ENCODE results near the gene VEGFA. TPM values are rescaled to one million over a fixed set of nuclear protein-coding genes. Genes with fewer than 3 reads are reported as not detected.

Gene VEGFA
- polyA plus RNA-seq (2011; rRNA removed) (189 and 239 TPM in 2 replicates), polyA minus RNA-seq (2011; rRNA and poly(A)+ RNA removed) (261 and 387 TPM in 2 replicates)

DNA sequence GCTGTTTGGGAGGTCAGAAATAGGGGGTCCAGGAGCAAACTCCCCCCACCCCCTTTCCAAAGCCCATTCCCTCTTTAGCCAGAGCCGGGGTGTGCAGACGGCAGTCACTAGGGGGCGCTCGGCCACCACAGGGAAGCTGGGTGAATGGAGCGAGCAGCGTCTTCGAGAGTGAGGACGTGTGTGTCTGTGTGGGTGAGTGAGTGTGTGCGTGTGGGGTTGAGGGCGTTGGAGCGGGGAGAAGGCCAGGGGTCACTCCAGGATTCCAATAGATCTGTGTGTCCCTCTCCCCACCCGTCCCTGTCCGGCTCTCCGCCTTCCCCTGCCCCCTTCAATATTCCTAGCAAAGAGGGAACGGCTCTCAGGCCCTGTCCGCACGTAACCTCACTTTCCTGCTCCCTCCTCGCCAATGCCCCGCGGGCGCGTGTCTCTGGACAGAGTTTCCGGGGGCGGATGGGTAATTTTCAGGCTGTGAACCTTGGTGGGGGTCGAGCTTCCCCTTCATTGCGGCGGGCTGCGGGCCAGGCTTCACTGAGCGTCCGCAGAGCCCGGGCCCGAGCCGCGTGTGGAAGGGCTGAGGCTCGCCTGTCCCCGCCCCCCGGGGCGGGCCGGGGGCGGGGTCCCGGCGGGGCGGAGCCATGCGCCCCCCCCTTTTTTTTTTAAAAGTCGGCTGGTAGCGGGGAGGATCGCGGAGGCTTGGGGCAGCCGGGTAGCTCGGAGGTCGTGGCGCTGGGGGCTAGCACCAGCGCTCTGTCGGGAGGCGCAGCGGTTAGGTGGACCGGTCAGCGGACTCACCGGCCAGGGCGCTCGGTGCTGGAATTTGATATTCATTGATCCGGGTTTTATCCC is at the start of gene VEGFA:
Gene VEGFA, plus strand, starts transcription at position 686 of the 846 bp plus-strand sequence.
- POLR2A ChIA-PET = interaction anchor here (0.6 to 3.3 kb wide), 24 partner anchors 33 to 477 kb away, joined by 3 to 40 read pairs (median 4); partner anchors contain the start of genes GTPBP2 and HSP90AB1
- TF ChIP-seq, protein P1, sequence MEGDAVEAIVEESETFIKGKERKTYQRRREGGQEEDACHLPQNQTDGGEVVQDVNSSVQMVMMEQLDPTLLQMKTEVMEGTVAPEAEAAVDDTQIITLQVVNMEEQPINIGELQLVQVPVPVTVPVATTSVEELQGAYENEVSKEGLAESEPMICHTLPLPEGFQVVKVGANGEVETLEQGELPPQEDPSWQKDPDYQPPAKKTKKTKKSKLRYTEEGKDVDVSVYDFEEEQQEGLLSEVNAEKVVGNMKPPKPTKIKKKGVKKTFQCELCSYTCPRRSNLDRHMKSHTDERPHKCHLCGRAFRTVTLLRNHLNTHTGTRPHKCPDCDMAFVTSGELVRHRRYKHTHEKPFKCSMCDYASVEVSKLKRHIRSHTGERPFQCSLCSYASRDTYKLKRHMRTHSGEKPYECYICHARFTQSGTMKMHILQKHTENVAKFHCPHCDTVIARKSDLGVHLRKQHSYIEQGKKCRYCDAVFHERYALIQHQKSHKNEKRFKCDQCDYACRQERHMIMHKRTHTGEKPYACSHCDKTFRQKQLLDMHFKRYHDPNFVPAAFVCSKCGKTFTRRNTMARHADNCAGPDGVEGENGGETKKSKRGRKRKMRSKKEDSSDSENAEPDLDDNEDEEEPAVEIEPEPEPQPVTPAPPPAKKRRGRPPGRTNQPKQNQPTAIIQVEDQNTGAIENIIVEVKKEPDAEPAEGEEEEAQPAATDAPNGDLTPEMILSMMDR (IDR thresholded peaks at IDR 0.05; ENCODE audit: low read depth, low read length) = peak; percentile 99
- Histone ChIP-seq H3K4me3 (ENCODE audit: low read depth, low read length) (peak within 1 kb of the TSS; percentile 96), H3K9me3 (ENCODE audit: control insufficient read depth, insufficient read depth, low read length) (no peaks in the 10 kb centered on the region; the same call in 1 of the 2 replicates), H3K27me3 (ENCODE audit: control insufficient read depth, insufficient read depth, low read length) (no peaks in the 10 kb centered on the region), H3K27ac (ENCODE audit: low read depth, low read length) (peak within 1 kb of the TSS; percentile 85)
- DNase-seq (ENCODE audit: low read depth, low spot score) = peak; percentile 70
- CTCF ChIA-PET = interaction anchor here (0.6 to 4.2 kb wide), 66 partner anchors 8 to 338 kb away, joined by 3 to 94 read pairs (median 5); partner anchors contain the start of gene MRPS18A

DNA sequence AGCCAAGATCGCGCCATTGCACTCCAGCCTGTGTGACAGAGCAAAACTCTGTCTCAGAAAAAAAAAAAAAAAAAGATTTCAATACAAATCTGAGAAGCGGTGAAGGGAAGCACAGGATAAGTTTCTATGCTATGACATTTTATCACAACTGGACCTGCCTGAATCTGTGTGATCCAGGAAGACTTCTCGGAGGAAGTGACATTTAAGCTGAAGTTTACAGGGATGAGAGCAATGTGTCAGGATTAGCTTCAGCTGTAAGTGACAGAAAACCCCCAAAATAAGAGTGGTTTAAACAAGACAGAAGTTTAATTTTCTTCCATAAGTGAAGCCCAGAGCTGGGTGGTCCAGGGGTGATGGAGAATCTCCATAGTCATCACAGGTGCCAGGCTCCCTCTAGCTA is 49.0 kb upstream of the VEGFA start:
- TF ChIP-seq, protein P1 (IDR thresholded peaks at IDR 0.05; ENCODE audit: low read depth, low read length) = no peak
- CTCF ChIA-PET = interaction anchor here (1.4 kb wide), 1 partner anchor 354 kb away, joined by 4 read pairs; no protein-coding TSS in a partner anchor
- POLR2A ChIA-PET = no interaction called here

GRCh38 chr6:43722920-43723545 is 47.0 kb upstream of the VEGFA start:
- no peak for DNase-seq (ENCODE audit: low read depth, low spot score)
- Histone ChIP-seq H3K27me3 (ENCODE audit: control insufficient read depth, insufficient read depth, low read length) (peaks cover 8% of the 10 kb centered on the region), H3K27ac (ENCODE audit: low read depth, low read length) (no peak overlapping the region), H3K4me3 (ENCODE audit: low read depth, low read length) (no peak overlapping the region), H3K9me3 (ENCODE audit: control insufficient read depth, insufficient read depth, low read length) (no peaks in the 10 kb centered on the region)
- TF ChIP-seq, protein P1 (IDR thresholded peaks at IDR 0.05; ENCODE audit: low read depth, low read length) = no peak
- POLR2A ChIA-PET = no interaction called here
- CTCF ChIA-PET = interaction anchor here (0.6 to 2.5 kb wide), 5 partner anchors 50 to 356 kb away, joined by 3 to 20 read pairs (median 3); no protein-coding TSS in a partner anchor

More for the DNA sequence above, 49.0 kb upstream of the VEGFA start:
- Histone ChIP-seq H3K4me3 (ENCODE audit: low read depth, low read length) (no peak overlapping the region), H3K9me3 (ENCODE audit: control insufficient read depth, insufficient read depth, low read length) (no peaks in the 10 kb centered on the region), H3K27me3 (ENCODE audit: control insufficient read depth, insufficient read depth, low read length) (peaks cover 8% of the 10 kb centered on the region), H3K27ac (ENCODE audit: low read depth, low read length) (no peak overlapping the region)
- DNase-seq (ENCODE audit: low read depth, low spot score) = no peak

GRCh38 chr6:43723737-43724295 is 46.2 kb upstream of the VEGFA start:
- H3K4me3 ChIP-seq (ENCODE audit: low read depth, low read length) = no peak overlapping the region
- H3K27ac ChIP-seq (ENCODE audit: low read depth, low read length) = no peak overlapping the region
- no peaks in the 10 kb centered on the region for H3K9me3 ChIP-seq (ENCODE audit: control insufficient read depth, insufficient read depth, low read length)
- peaks cover 8% of the 10 kb centered on the region for H3K27me3 ChIP-seq (ENCODE audit: control insufficient read depth, insufficient read depth, low read length)
- TF ChIP-seq, protein P1 (IDR thresholded peaks at IDR 0.05; ENCODE audit: low read depth, low read length) = peak; percentile 61
- CTCF ChIA-PET = interaction anchor here (0.6 to 2.5 kb wide), 14 partner anchors 9 to 358 kb away, joined by 3 to 20 read pairs (median 4); no protein-coding TSS in a partner anchor
- no peak for DNase-seq (ENCODE audit: low read depth, low spot score)
- POLR2A ChIA-PET = interaction anchor here (0.5 to 1.6 kb wide), 3 partner anchors 9 to 21 kb away, joined by 3 to 6 read pairs (median 3); no protein-coding TSS in a partner anchor

Measured in AG04450 (cell line).